RWPE2 (cell line): Measurements from ENCODE around the gene CUL9.

ENCODE experiments used
- ATAC-seq: fragments of 200-7000 bp; cut with Tn5 transposase; 3 replicates; pipeline ENCODE4 v1.9.1; 2021; ENCODE audit warnings: low read depth
- DNase-seq: peaks from one replicate; pipeline ENCODE4 v3.0.0-alpha.2; 2020; ENCODE audit warnings: low spot score
- H3K27ac ChIP-seq: fragments of 450-650 bp; 2 replicates; pipeline ENCODE4 v1.5.1; 2017; ENCODE audit warnings: mild to moderate bottlenecking; ENCODE audit not compliant: poor library complexity, severe bottlenecking
- H3K27me3 ChIP-seq: fragments of 250-450 bp; sonication (Bioruptor Pico); 2 replicates; pipeline ENCODE4 v1.5.1; 2021; ENCODE audit warnings: mild to moderate bottlenecking, moderate library complexity; ENCODE audit not compliant: insufficient read depth, poor library complexity, severe bottlenecking
- H3K36me3 ChIP-seq: fragments of 250-450 bp; sonication (Bioruptor Pico); 2 replicates; pipeline ENCODE4 v1.5.1; 2020; ENCODE audit warnings: low read depth, mild to moderate bottlenecking, moderate library complexity
- H3K4me1 ChIP-seq: fragments of 250-450 bp; sonication (Bioruptor Pico); 2 replicates; pipeline ENCODE4 v1.5.1; 2021; ENCODE audit warnings: mild to moderate bottlenecking, moderate library complexity; ENCODE audit not compliant: insufficient read depth, poor library complexity, severe bottlenecking
- H3K4me3 ChIP-seq: fragments of 250-450 bp; sonication (Bioruptor Pico); 2 replicates; pipeline ENCODE4 v1.5.1; 2021; ENCODE audit warnings: mild to moderate bottlenecking, moderate library complexity; ENCODE audit not compliant: severe bottlenecking
- H3K9me3 ChIP-seq: fragments of 250-450 bp; sonication (Bioruptor Pico); 2 replicates; pipeline ENCODE4 v1.5.1; 2021; ENCODE audit warnings: mild to moderate bottlenecking, moderate library complexity; ENCODE audit not compliant: severe bottlenecking
- CTCF ChIP-seq: fragments of 450-650 bp; IDR thresholded peaks from one replicate; pipeline ENCODE4 v1.5.1; 2017; ENCODE audit warnings: mild to moderate bottlenecking, moderate library complexity; ENCODE audit not compliant: poor library complexity, severe bottlenecking

Gene CUL9

GRCh38 chr6:43241446-43241845 lies 59.5 kb downstream of the CUL9 start:
- H3K36me3 ChIP-seq, result no peaks in the 10 kb centered on the region
- peaks cover 54% of the 10 kb centered on the region for H3K27me3 ChIP-seq
- H3K9me3 ChIP-seq, result peaks cover 5% of the 10 kb centered on the region
- ATAC-seq (no peak), DNase-seq (no peak)
- no peaks in the 10 kb centered on the region for H3K4me1 ChIP-seq
- no peak overlapping the region for H3K4me3 ChIP-seq
- TF ChIP-seq CTCF, result no peak
- no peak overlapping the region for H3K27ac ChIP-seq

GRCh38 chr6:43242908-43243663 lies 61.1 kb downstream of the CUL9 start, which contains the start of gene TTBK1:
Gene TTBK1, plus strand, starts transcription at chr6:43243481. Its CDS starts 3,180 bp downstream, at chr6:43246661.
- TF ChIP-seq CTCF, result no peak
- Histone ChIP-seq H3K36me3 (no peaks in the 10 kb centered on the region), H3K9me3 (peaks cover 5% of the 10 kb centered on the region), H3K27me3 (peaks cover 54% of the 10 kb centered on the region), H3K27ac (no peak within 1 kb of the TSS), H3K4me3 (no peak within 1 kb of the TSS), H3K4me1 (no peaks in the 10 kb centered on the region)
- DNase-seq (no peak), ATAC-seq (no peak)

GRCh38 chr6:43243664-43244321 lies 61.8 kb downstream of the CUL9 start:
- Histone ChIP-seq H3K4me3 (no peak overlapping the region), H3K27ac (no peak overlapping the region), H3K27me3 (peaks cover 54% of the 10 kb centered on the region), H3K36me3 (no peaks in the 10 kb centered on the region), H3K9me3 (peaks cover 5% of the 10 kb centered on the region), H3K4me1 (no peaks in the 10 kb centered on the region)
- TF ChIP-seq CTCF, result no peak
- no peak for DNase-seq
- ATAC-seq, result no peak

- H3K9me3 ChIP-seq, result no peaks in the 10 kb centered on the region
- ATAC-seq (no peak), DNase-seq (no peak)
- no peaks in the 10 kb centered on the region for H3K36me3 ChIP-seq
- H3K27ac ChIP-seq, result no peak overlapping the region
- peak overlapping the region; percentile 11 for H3K4me3 ChIP-seq
- peaks cover 41% of the 10 kb centered on the region for H3K27me3 ChIP-seq
- no peak for TF ChIP-seq CTCF
- no peaks in the 10 kb centered on the region for H3K4me1 ChIP-seq
These were observed 64.5 kb downstream of the CUL9 start for GRCh38 chr6:43246301-43247113.
